HG03442 (cell line): ENCODE results near the gene LY9.
"Not testable (repeated sequence)": the region's sequence is repeated elsewhere in the genome, so short reads cannot be mapped to it uniquely, and the experiment has no call there.

Source experiments
- ATAC-seq: cut with Tn5 transposase; IDR thresholded peaks from one replicate; pipeline ENCODE4 v1.9.1; 2021; ENCODE audit warnings: mild to moderate bottlenecking, moderate library complexity; ENCODE audit not compliant: unreplicated experiment

LY9 gene

DNA sequence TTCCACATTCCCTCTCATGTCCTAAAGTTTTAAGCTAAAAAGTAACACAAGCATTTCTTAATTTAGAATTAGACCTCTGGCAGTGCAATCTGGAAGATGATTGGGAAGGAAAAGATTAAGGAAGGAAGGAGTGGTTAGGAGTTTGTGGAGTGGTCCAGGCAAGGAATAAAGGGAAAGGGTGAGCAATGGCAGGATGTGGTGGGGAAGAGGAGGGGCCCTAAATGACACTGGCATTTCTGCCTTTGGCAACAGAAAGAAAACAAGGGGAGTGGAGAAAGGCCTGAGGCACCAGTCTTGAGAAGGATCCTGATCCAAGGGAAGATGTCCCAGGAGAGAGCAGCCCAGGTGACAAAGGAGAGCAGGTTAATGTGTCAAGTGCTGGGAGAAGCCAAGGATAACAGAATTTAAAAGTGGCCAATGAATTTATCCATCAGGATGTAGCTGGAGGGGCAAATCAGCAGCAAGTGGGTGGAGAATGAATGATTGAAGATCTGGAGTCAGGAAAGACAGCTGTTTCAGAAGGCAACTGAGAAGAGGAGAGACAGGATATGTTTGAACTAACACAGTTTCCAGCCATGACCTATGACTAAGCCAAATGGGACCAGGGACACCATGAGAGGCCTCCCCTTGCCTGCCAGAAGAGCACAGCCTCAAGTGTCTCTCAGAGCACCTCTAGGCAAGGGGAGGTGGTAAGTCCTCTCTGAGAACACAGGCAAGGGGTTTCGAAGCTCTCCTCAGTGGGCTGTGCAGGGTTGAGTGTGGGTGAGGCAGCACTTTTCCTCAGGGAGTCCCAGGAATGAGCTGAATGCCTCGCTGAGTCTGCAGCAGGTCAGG lies 20.9 kb upstream of the LY9 start:
- ATAC-seq, result no peak

GRCh38 chr1:160776178-160776577 lies 19.8 kb upstream of the LY9 start:
- no peak for ATAC-seq

- no peak for ATAC-seq
These were observed 18.4 kb upstream of the LY9 start for GRCh38 chr1:160777486-160778089.

DNA sequence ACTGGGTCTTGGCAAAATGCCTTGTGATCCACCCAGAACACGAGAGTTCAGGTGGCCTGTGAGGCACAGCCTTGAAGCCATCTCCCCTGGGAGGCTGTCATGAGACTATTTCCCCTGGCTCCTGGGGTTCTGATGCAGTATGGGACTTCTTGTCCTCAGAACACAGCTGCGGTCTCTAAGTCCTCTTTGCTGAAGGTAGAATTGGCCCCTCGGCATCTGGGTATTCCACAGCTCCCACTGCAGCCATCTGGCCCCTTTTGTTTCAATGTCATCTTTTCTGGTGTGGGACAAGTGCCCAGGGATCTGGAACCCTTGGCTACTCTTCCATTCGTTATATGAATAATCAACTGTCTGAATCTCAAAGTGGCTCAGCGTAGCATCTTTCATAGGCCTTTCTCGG lies 17.0 kb upstream of the LY9 start:
- ATAC-seq, result no peak

GRCh38 chr1:160779626-160780397 lies 16.2 kb upstream of the LY9 start:
- ATAC-seq, result no peak

DNA sequence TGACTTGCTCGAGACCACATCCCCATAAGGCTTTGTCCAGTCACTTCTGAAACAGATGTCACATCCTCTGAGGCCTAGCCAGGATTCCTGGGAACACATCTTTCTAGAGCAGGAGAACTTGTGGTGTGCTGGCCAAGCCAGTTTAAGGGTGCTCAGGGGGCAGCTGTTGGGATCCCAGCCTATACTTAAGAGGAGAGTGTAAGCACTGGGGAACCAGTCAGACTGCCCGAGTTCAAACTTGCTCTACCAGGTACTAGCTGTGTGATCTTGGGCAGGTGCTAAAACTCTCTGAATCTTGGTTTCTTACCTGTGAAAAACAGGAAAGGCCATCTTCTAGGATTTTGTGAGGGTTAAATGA lies 15.6 kb upstream of the LY9 start:
- ATAC-seq, result no peak

DNA sequence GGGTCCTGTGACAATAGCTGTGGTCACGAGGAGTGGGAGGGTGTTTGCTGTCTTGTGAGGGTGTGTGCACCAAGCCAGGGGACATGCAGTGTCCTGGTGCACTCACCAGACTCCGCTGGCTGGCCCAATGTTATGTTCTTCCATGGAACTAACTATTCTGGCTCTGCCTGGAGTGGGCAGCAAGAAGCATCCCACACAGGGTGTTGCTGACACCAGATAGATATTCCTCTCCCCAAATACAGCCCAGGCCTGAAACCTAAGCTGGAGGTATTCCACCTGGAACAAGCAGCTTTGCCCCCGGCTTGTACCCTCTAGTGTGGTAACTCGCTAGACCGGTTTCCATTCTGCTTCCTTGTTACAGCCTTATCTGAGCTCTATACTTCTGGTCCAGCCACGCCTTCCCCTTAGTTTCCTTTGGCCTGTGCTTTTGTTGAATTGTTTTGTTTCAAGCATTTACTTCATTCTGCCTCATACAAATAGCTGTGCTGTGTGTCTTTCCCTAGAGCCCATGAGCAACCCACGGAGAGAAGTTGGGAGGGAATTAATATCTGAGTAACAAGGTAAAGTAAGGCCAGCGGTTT lies 14.7 kb upstream of the LY9 start:
- no peak for ATAC-seq

GRCh38 chr1:160781914-160782689 lies 13.9 kb upstream of the LY9 start:
- ATAC-seq, result peak; percentile 76

- ATAC-seq, result not testable (repeated sequence)
These were observed 12.8 kb upstream of the LY9 start for GRCh38 chr1:160782988-160783765.

DNA sequence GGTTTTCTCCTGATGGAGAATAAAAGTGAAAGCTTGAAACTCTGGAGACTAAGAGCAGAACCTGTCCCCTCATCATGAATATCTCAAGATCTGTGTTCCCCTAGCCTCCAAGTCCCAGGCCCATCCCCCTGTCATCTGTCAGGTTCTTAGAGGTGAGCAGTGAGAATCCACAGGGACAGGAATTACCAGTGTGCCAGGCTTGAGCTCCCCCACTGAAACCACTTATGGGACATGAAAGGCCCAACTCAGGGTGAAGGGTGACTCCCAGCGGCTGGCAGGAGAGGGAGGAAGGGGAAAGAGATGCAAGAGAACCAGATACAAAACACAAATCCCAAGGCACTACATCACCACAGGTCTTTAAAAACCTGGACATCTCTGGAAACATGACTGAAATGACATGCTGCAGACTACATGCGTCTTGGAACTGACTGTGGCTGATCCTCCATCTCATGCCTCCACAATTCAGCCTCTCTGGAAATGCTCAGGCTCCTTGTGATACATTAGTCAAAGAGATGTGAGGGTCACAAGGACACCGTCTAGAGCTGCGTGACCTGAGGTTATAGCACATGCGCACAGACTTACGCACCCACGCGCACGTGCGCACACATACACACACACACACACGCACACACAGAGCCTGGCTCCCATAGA lies 6.8 kb upstream of the LY9 start:
- peak; percentile 2 for ATAC-seq

DNA sequence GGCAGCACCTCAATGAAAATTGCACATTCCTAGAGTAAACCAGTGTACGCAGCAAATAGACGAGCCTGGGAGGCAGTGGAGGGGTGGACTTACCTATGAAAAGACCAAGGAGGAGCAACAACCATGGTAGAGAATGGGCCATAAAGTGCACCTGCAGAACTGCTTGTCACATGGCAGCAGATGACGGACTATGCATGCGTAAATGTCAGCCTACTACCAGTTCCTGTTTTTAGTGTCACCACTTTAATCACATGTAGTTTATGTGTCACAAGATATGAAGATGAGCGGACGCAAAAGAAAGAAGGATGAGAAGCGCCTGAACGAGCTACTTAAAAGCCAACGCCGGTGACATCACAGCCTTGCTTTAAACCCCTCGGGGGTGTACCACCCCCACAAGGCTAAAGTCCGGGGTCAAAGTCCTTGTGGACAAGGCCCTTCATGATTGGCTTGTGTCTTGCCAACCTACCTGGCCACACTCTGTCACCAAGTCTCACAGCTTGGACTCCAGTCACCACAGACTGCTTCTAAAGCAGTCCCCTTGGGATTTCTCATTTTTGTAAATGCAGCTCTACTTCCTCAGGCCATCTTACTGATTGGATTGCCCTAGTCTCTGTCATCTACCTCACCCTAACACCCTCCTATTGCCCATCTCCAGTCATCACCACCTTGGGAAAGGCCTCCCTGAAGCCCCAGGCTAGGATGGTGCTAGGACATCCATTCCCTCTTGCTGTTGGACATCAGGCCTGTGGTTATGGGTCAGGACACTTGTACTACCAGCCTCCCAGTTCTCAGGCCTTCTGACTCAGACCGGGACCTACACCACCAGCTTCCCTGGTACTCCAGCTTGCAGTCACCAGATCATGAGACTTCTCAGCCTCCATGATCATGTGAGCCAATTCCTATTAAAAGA lies 6.0 kb upstream of the LY9 start:
- peak; percentile 81 for ATAC-seq

GRCh38 chr1:160794376-160794775 lies 1.6 kb upstream of the LY9 start:
- no peak for ATAC-seq

GRCh38 chr1:160797271-160797709 lies 1.3 kb downstream of the LY9 start:
- no peak for ATAC-seq

GRCh38 chr1:160797861-160798273 lies 1.9 kb downstream of the LY9 start:
- ATAC-seq, result no peak

DNA sequence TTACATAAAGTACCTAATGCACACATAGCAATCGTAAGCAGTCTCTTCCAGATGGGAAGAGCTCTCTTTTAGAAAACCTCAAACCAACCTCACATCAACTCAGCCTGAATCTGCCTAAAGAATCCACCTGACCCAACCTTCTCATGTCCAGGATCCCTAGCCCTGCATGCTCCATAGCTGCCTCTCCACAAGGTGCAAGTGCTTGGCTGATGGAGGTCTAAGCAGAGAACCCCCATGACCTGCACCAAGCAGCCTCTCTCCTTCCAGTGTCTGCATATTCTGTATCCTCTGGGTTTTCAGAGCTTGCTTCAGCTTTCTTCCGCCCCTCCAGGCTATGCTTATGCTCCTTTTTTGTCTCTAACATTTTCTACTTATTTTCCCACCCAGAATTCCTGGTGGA lies 2.5 kb downstream of the LY9 start:
- no peak for ATAC-seq

DNA sequence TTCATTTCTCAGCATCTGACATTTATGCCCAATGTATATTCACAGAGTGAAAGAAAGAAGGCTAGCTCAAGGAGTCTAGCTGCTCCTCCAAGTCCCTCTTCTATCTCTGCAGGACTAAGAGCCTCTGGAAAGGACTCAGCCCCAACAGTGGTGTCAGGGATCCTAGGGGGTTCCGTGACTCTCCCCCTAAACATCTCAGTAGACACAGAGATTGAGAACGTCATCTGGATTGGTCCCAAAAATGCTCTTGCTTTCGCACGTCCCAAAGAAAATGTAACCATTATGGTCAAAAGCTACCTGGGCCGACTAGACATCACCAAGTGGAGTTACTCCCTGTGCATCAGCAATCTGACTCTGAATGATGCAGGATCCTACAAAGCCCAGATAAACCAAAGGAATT lies 3.7 kb downstream of the LY9 start:
- ATAC-seq, result no peak

GRCh38 chr1:160800142-160800541 lies 4.2 kb downstream of the LY9 start:
- no peak for ATAC-seq

DNA sequence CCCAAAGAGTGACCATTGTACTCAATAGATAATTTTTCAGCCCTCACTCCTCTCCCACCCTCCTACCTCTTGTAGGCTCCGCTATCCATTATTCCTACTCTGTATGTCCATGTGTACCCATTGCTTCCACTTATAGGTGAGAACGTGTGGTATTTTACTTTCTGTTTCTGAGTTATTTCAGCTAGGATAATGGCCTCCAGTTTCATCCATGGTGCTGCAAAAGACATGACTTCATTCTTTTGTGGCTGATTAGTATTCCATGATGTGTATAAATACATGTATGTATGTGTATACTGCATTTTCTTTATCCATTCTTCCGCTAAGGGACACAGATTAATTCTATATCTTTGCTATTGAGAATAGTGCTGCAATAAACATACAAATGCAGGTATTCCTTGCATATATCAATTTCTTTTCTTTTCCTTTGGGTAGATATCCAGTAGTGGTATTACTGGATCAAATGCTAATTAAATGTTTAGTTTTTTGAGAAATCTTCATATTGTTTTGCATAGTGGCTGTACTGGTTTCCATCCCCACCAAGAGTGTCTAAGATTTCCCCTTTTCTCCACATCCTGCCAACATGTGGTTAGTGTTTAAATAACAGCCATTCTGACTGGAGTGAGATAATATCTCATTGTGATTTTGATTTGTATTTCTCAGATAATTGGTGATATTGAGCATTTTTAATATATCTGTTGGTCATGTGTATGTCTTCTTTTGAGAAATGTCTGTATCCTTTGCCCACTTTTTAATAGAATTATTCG lies 4.9 kb downstream of the LY9 start:
- ATAC-seq, result no peak
